ENCODE results near the gene TINAGL1. TPM values are rescaled to one million over a fixed set of nuclear protein-coding genes. Genes with fewer than 3 reads are reported as not detected.

Gene TINAGL1
- 10 to 100 TPM; 41.7 to 53.2 (median 43.1) TPM for polyA plus RNA-seq (ENCODE audit: insufficient read length in 4 of 4)

GRCh38 chr1:31576201-31576669, at the start of gene TINAGL1:
Gene TINAGL1 (plus strand): TSS chr1:31576515. CDS start chr1:31577149, 634 bp downstream.
- no peak for DNase-seq (ENCODE audit: low read depth in 4 of 4, low spot score in 2 of 4)

GRCh38 chr1:31529999-31530684, 46.2 kb upstream of the TINAGL1 start:
- DNase-seq (ENCODE audit: low read depth in 4 of 4, low spot score in 2 of 4), result no peak

GRCh38 chr1:31531177-31531999, 44.9 kb upstream of the TINAGL1 start:
- DNase-seq (ENCODE audit: low read depth in 4 of 4, low spot score in 2 of 4), result no peak

- no peak for DNase-seq (ENCODE audit: low read depth in 4 of 4, low spot score in 2 of 4)
Measured at GRCh38 chr1:31532173-31532572, 44.1 kb upstream of the TINAGL1 start.

- no peak for DNase-seq (ENCODE audit: low read depth in 4 of 4, low spot score in 2 of 4)
Measured at GRCh38 chr1:31535561-31535960, 40.8 kb upstream of the TINAGL1 start.

GRCh38 chr1:31539329-31539728, 37.0 kb upstream of the TINAGL1 start:
- DNase-seq (ENCODE audit: low read depth in 4 of 4, low spot score in 2 of 4), result no peak

- DNase-seq (ENCODE audit: low read depth in 4 of 4, low spot score in 2 of 4), result no peak
Measured at GRCh38 chr1:31541194-31541593, 35.1 kb upstream of the TINAGL1 start.

- DNase-seq (ENCODE audit: low read depth in 4 of 4, low spot score in 2 of 4), result no peak
Measured at GRCh38 chr1:31545927-31546540, 30.3 kb upstream of the TINAGL1 start.

- no peak for DNase-seq (ENCODE audit: low read depth in 4 of 4, low spot score in 2 of 4)
Measured at GRCh38 chr1:31548534-31548906, 27.8 kb upstream of the TINAGL1 start.

- DNase-seq (ENCODE audit: low read depth in 4 of 4, low spot score in 2 of 4), result peak; percentile 73 to 90 (median 84)
Measured at GRCh38 chr1:31548907-31549808, 27.2 kb upstream of the TINAGL1 start.

- DNase-seq (ENCODE audit: low read depth in 4 of 4, low spot score in 2 of 4), result no peak
Measured at GRCh38 chr1:31549809-31550620, 26.3 kb upstream of the TINAGL1 start.

- no peak for DNase-seq (ENCODE audit: low read depth in 4 of 4, low spot score in 2 of 4)
Measured at GRCh38 chr1:31551208-31551607, 25.1 kb upstream of the TINAGL1 start.

- DNase-seq (ENCODE audit: low read depth in 4 of 4, low spot score in 2 of 4), result no peak
Measured at GRCh38 chr1:31552489-31552888, 23.8 kb upstream of the TINAGL1 start.

GRCh38 chr1:31556481-31557006, 19.8 kb upstream of the TINAGL1 start:
- no peak for DNase-seq (ENCODE audit: low read depth in 4 of 4, low spot score in 2 of 4)

GRCh38 chr1:31559715-31560114, 16.6 kb upstream of the TINAGL1 start:
- DNase-seq (ENCODE audit: low read depth in 4 of 4, low spot score in 2 of 4), result no peak

GRCh38 chr1:31560394-31560793, 15.9 kb upstream of the TINAGL1 start:
- no peak for DNase-seq (ENCODE audit: low read depth in 4 of 4, low spot score in 2 of 4)

GRCh38 chr1:31562707-31563360, 13.5 kb upstream of the TINAGL1 start:
- DNase-seq (ENCODE audit: low read depth in 4 of 4, low spot score in 2 of 4), result no peak

- no peak for DNase-seq (ENCODE audit: low read depth in 4 of 4, low spot score in 2 of 4)
Measured at GRCh38 chr1:31564606-31564989, 11.7 kb upstream of the TINAGL1 start.
